Tibial artery (tissue), 4 donors: Measurements from ENCODE around the gene ASZ1.
"Not testable (repeated sequence)": the region's sequence is repeated elsewhere in the genome, so short reads cannot be mapped to it uniquely, and the experiment has no call there.

ENCODE experiments used
- DNase-seq, 2 donors: peaks; one replicate each; pipeline ENCODE4 v3.0.0-alpha.2; 2019
- H3K27ac ChIP-seq, 2 donors: fragments of 200-600 bp; sonication (generic) in 1 of 2; 1 replicate in 1 of 2; 2 replicates in 1 of 2; pipeline ENCODE4 v1.5.1; 2018 to 2019; ENCODE audit warnings: mild to moderate bottlenecking in 1 of 2
- H3K27me3 ChIP-seq, 2 donors: fragments of 200-600 bp; sonication (generic) in 1 of 2; one replicate each; pipeline versions ENCODE4 v1.5.1 to v1.6.0; 2016 to 2019
- H3K36me3 ChIP-seq, 3 donors: fragments of 200-600 bp; sonication (generic) in 2 of 3; one replicate each; pipeline ENCODE4 v1.5.1; 2016 to 2019; ENCODE audit warnings: mild to moderate bottlenecking in 2 of 3
- H3K4me1 ChIP-seq, 4 donors: fragments of 200-600 bp; sonication (generic) in 2 of 4; 1 replicate in 3 of 4; 2 replicates in 1 of 4; pipeline ENCODE4 v1.5.1; 2016 to 2019
- H3K4me3 ChIP-seq, 2 donors: fragments of 200-600 bp; sonication (generic) in 1 of 2; 1 replicate in 1 of 2; 2 replicates in 1 of 2; pipeline ENCODE4 v1.5.1; 2018 to 2019; ENCODE audit warnings: mild to moderate bottlenecking in 2 of 2
- H3K9me3 ChIP-seq, 3 donors: fragments of 200-600 bp; sonication (generic) in 1 of 3; one replicate each; pipeline ENCODE4 v1.5.1; 2016 to 2019
- CTCF ChIP-seq, 2 experiments: fragments of 200-600 bp in 1 of 2; fragments of 450-650 bp in 1 of 2; IDR thresholded peaks; one replicate each; pipeline ENCODE4 v1.5.1; 2017 to 2019; ENCODE audit warnings: antibody characterized with exemption in 2 of 2, mild to moderate bottlenecking in 1 of 2, moderate library complexity in 1 of 2
- intact Hi-C: fragments of 100-400 bp; cut with DNase I; formaldehyde crosslinking; loops from one replicate; pipeline ENCODE4 v1.15.0; 2023; ENCODE audit warnings: low total_unique reads

ASZ1 gene

GRCh38 chr7:117444646-117445045 lies 17.4 kb upstream of the ASZ1 start:
- Histone ChIP-seq H3K4me1 (no peaks in the 10 kb centered on the region), H3K9me3 (peaks cover 0 to 14% (median 0%) of the 10 kb centered on the region in 3 donors), H3K4me3 (no peak overlapping the region), H3K27ac (no peak overlapping the region), H3K36me3 (no peaks in the 10 kb centered on the region), H3K27me3 (no peaks in the 10 kb centered on the region)
- no peak for TF ChIP-seq CTCF (IDR thresholded peaks at IDR 0.05)
- intact Hi-C loops, result no loop called here
- no peak for DNase-seq

GRCh38 chr7:117435475-117436043 lies 8.3 kb upstream of the ASZ1 start:
- Histone ChIP-seq H3K4me1 (no peaks in the 10 kb centered on the region), H3K9me3 (no peaks in the 10 kb centered on the region), H3K27me3 (no peaks in the 10 kb centered on the region), H3K4me3 (no peak overlapping the region), H3K36me3 (no peaks in the 10 kb centered on the region), H3K27ac (no peak overlapping the region)
- DNase-seq, result no peak
- TF ChIP-seq CTCF (IDR thresholded peaks at IDR 0.05), result no peak
- intact Hi-C loops, result no loop called here

GRCh38 chr7:117424090-117424829 lies 3.0 kb downstream of the ASZ1 start:
- no peak for DNase-seq
- Histone ChIP-seq H3K27me3 (no peaks in the 10 kb centered on the region), H3K9me3 (no peaks in the 10 kb centered on the region), H3K4me3 (no peak overlapping the region), H3K27ac (no peak overlapping the region), H3K36me3 (no peaks in the 10 kb centered on the region), H3K4me1 (no peaks in the 10 kb centered on the region)
- TF ChIP-seq CTCF (IDR thresholded peaks at IDR 0.05), result no peak
- intact Hi-C loops, result no loop called here

GRCh38 chr7:117414591-117414990 lies 12.7 kb downstream of the ASZ1 start:
- H3K36me3 ChIP-seq, H3K9me3 ChIP-seq, H3K27me3 ChIP-seq, intact Hi-C loops, H3K27ac ChIP-seq, DNase-seq, H3K4me3 ChIP-seq: not testable (repeated sequence)
- peaks cover 0 to 18% (median 1%) of the 10 kb centered on the region in 4 donors for H3K4me1 ChIP-seq

GRCh38 chr7:117412946-117413559 lies 14.2 kb downstream of the ASZ1 start:
- Histone ChIP-seq H3K9me3 (no peaks in the 10 kb centered on the region), H3K4me1 (peaks cover 0 to 18% (median 1%) of the 10 kb centered on the region in 4 donors), H3K4me3 (no peak overlapping the region), H3K36me3 (no peaks in the 10 kb centered on the region), H3K27ac (no peak overlapping the region), H3K27me3 (no peaks in the 10 kb centered on the region)
- intact Hi-C loops, result no loop called here
- DNase-seq, result no peak
- no peak for TF ChIP-seq CTCF (IDR thresholded peaks at IDR 0.05)

- no peaks in the 10 kb centered on the region for H3K9me3 ChIP-seq
- no peak overlapping the region for H3K27ac ChIP-seq
- H3K36me3 ChIP-seq, result no peaks in the 10 kb centered on the region
- peaks cover 0 to 18% (median 1%) of the 10 kb centered on the region in 4 donors for H3K4me1 ChIP-seq
- TF ChIP-seq CTCF (IDR thresholded peaks at IDR 0.05), result no peak
- no peak for DNase-seq
- no peaks in the 10 kb centered on the region for H3K27me3 ChIP-seq
- no peak overlapping the region for H3K4me3 ChIP-seq
- intact Hi-C loops, result no loop called here
These were observed 14.9 kb downstream of the ASZ1 start for GRCh38 chr7:117412390-117412789.
